Measurements from ENCODE around the gene BAIAP2. TPM values are rescaled to one million over a fixed set of nuclear protein-coding genes. Genes with fewer than 3 reads are reported as not detected.
"Not testable (repeated sequence)": the region's sequence is repeated elsewhere in the genome, so short reads cannot be mapped to it uniquely, and the experiment has no call there.

The BAIAP2 gene
- total and polyA plus RNA-seq, 2 donors (not counting 1 experiment from before 2014, with no cell fraction given), result 1.3 to 12.0 TPM

- H3K9me3 Mint-ChIP-seq (ENCODE audit: insufficient read depth), result no peaks in the 10 kb centered on the region
- Histone ChIP-seq H4K20me1 (ENCODE audit: control insufficient read depth, insufficient read depth, low read length, poor library complexity, severe bottlenecking) (no peaks in the 10 kb centered on the region), H3K4me2 (replicated peaks; ENCODE audit: low read depth, low read length, poor library complexity, severe bottlenecking) (no peak overlapping the region), H3K9ac (ENCODE audit: low read length) (no peak overlapping the region), H3K4me1 (ENCODE audit: control insufficient read depth in 2 of 2, insufficient read depth in 2 of 2, low read length in 2 of 2) (no peaks in the 10 kb centered on the region), H3K27ac (ENCODE audit: low read length in 2 of 2) (no peak overlapping the region), H3K36me3 (replicated peaks in 1 of 2; ENCODE audit: control extremely low read depth in 1 of 2, control insufficient read depth in 1 of 2, extremely low read depth in 1 of 2, insufficient read depth in 2 of 2, low read length in 1 of 2) (no peaks in the 10 kb centered on the region), H3K9me3 (ENCODE audit: control extremely low read depth in 1 of 3, control insufficient read depth in 2 of 3, insufficient read depth in 1 of 3, low read length in 2 of 3) (peaks cover 0 to 4% (median 0%) of the 10 kb centered on the region in 3 donors), H3K27me3 (replicated peaks in 1 of 4; ENCODE audit: control extremely low read depth in 1 of 4, control insufficient read depth in 3 of 4, insufficient read depth in 4 of 4, low read length in 3 of 4) (no peaks in the 10 kb centered on the region), H3K4me3 (ENCODE audit: control extremely low read depth in 1 of 5, extremely low read depth in 1 of 5, insufficient read depth in 1 of 5, low read depth in 2 of 5, low read length in 4 of 5) (no peak overlapping the region), H2AFZ (ENCODE audit: insufficient read depth, low read depth, low read length, poor library complexity, severe bottlenecking) (no peak overlapping the region), H3K79me2 (ENCODE audit: control insufficient read depth, insufficient read depth, low read length) (no peaks in the 10 kb centered on the region)
- no peak overlapping the region for H3K27ac Mint-ChIP-seq
- ChIA-PET CTCF (no interaction called here), POLR2A (no interaction called here)
- DNase-seq, result no peak
- ATAC-seq (ENCODE audit: low read depth), result no peak
- no peaks in the 10 kb centered on the region for H3K4me1 Mint-ChIP-seq
- H3K4me3 Mint-ChIP-seq, result no peak overlapping the region
- H3K27me3 Mint-ChIP-seq, result no peaks in the 10 kb centered on the region
- intact Hi-C loops (cut with micrococcal nuclease), result no loop called here
- 92% methylated on average over 17 of the region's 17 CpGs for WGBS (ENCODE audit: insufficient coverage)
- TF ChIP-seq CTCF (IDR thresholded peaks at IDR 0.05), result no peak
- TF ChIP-seq EZH2 (IDR thresholded peaks at IDR 0.05; ENCODE audit: borderline replicate concordance, insufficient read depth, low read depth, low read length, poor library complexity, severe bottlenecking), result no peak
Measured at GRCh38 chr17:81075307-81075706, 40.4 kb downstream of the BAIAP2 start.

GRCh38 chr17:81076141-81076679, 41.3 kb downstream of the BAIAP2 start:
- no peak overlapping the region for H2AFZ ChIP-seq (ENCODE audit: insufficient read depth, low read depth, low read length, poor library complexity, severe bottlenecking)
- H3K4me1 ChIP-seq (ENCODE audit: control insufficient read depth in 2 of 2, insufficient read depth in 2 of 2, low read length in 2 of 2), result no peaks in the 10 kb centered on the region
- H3K9me3 ChIP-seq (ENCODE audit: control extremely low read depth in 1 of 3, control insufficient read depth in 2 of 3, insufficient read depth in 1 of 3, low read length in 2 of 3), result peaks cover 0 to 4% (median 0%) of the 10 kb centered on the region in 3 donors
- no peak for DNase-seq
- H4K20me1 ChIP-seq (ENCODE audit: control insufficient read depth, insufficient read depth, low read length, poor library complexity, severe bottlenecking), result no peaks in the 10 kb centered on the region
- no peak overlapping the region for H3K4me3 Mint-ChIP-seq
- no peak overlapping the region for H3K9ac ChIP-seq (ENCODE audit: low read length)
- H3K27me3 Mint-ChIP-seq, result no peaks in the 10 kb centered on the region
- no peaks in the 10 kb centered on the region for H3K27me3 ChIP-seq (replicated peaks in 1 of 4; ENCODE audit: control extremely low read depth in 1 of 4, control insufficient read depth in 3 of 4, insufficient read depth in 4 of 4, low read length in 3 of 4)
- H3K4me1 Mint-ChIP-seq, result no peaks in the 10 kb centered on the region
- intact Hi-C loops (cut with micrococcal nuclease), result no loop called here
- no peak for TF ChIP-seq EZH2 (IDR thresholded peaks at IDR 0.05; ENCODE audit: borderline replicate concordance, insufficient read depth, low read depth, low read length, poor library complexity, severe bottlenecking)
- no peak for TF ChIP-seq CTCF (IDR thresholded peaks at IDR 0.05)
- no peak overlapping the region for H3K27ac Mint-ChIP-seq
- no peak overlapping the region for H3K27ac ChIP-seq (ENCODE audit: low read length in 2 of 2)
- no peak overlapping the region for H3K4me2 ChIP-seq (replicated peaks; ENCODE audit: low read depth, low read length, poor library complexity, severe bottlenecking)
- no peaks in the 10 kb centered on the region for H3K36me3 ChIP-seq (replicated peaks in 1 of 2; ENCODE audit: control extremely low read depth in 1 of 2, control insufficient read depth in 1 of 2, extremely low read depth in 1 of 2, insufficient read depth in 2 of 2, low read length in 1 of 2)
- no peaks in the 10 kb centered on the region for H3K79me2 ChIP-seq (ENCODE audit: control insufficient read depth, insufficient read depth, low read length)
- H3K9me3 Mint-ChIP-seq (ENCODE audit: insufficient read depth), result no peaks in the 10 kb centered on the region
- 85% methylated on average over 13 of the region's 14 CpGs for WGBS (ENCODE audit: insufficient coverage)
- no peak for ATAC-seq (ENCODE audit: low read depth)
- H3K4me3 ChIP-seq (ENCODE audit: control extremely low read depth in 1 of 5, extremely low read depth in 1 of 5, insufficient read depth in 1 of 5, low read depth in 2 of 5, low read length in 4 of 5), result no peak overlapping the region
- CTCF ChIA-PET, result no interaction called here
- POLR2A ChIA-PET, result no interaction called here

GRCh38 chr17:81078026-81078913, 43.3 kb downstream of the BAIAP2 start:
- H3K27ac Mint-ChIP-seq; H3K9me3 Mint-ChIP-seq (ENCODE audit: insufficient read depth); H2AFZ ChIP-seq (ENCODE audit: insufficient read depth, low read depth, low read length, poor library complexity, severe bottlenecking); H3K27ac ChIP-seq (ENCODE audit: low read length in 2 of 2); H3K36me3 ChIP-seq (replicated peaks in 1 of 2; ENCODE audit: control extremely low read depth in 1 of 2, control insufficient read depth in 1 of 2, extremely low read depth in 1 of 2, insufficient read depth in 2 of 2, low read length in 1 of 2); H3K9me3 ChIP-seq (ENCODE audit: control extremely low read depth in 1 of 3, control insufficient read depth in 2 of 3, insufficient read depth in 1 of 3, low read length in 2 of 3); H4K20me1 ChIP-seq (ENCODE audit: control insufficient read depth, insufficient read depth, low read length, poor library complexity, severe bottlenecking); H3K4me3 ChIP-seq (ENCODE audit: control extremely low read depth in 1 of 5, extremely low read depth in 1 of 5, insufficient read depth in 1 of 5, low read depth in 2 of 5, low read length in 4 of 5); intact Hi-C loops (cut with micrococcal nuclease); H3K27me3 Mint-ChIP-seq; CTCF ChIA-PET; H3K4me3 Mint-ChIP-seq; H3K4me1 ChIP-seq (ENCODE audit: control insufficient read depth in 2 of 2, insufficient read depth in 2 of 2, low read length in 2 of 2); H3K4me2 ChIP-seq (replicated peaks; ENCODE audit: low read depth, low read length, poor library complexity, severe bottlenecking); DNase-seq; H3K79me2 ChIP-seq (ENCODE audit: control insufficient read depth, insufficient read depth, low read length); POLR2A ChIA-PET; H3K27me3 ChIP-seq (replicated peaks in 1 of 4; ENCODE audit: control extremely low read depth in 1 of 4, control insufficient read depth in 3 of 4, insufficient read depth in 4 of 4, low read length in 3 of 4); H3K4me1 Mint-ChIP-seq; ATAC-seq (ENCODE audit: low read depth); H3K9ac ChIP-seq (ENCODE audit: low read length): not testable (repeated sequence)
- 94% methylated on average over 45 of the region's 45 CpGs for WGBS (ENCODE audit: insufficient coverage)
